WTC11 (cell line): ENCODE data around the gene ARPC1B. TPM values are rescaled to one million over a fixed set of nuclear protein-coding genes. Genes with fewer than 3 reads are reported as not detected.
"Not testable (repeated sequence)": the region's sequence is repeated elsewhere in the genome, so short reads cannot be mapped to it uniquely, and the experiment has no call there.

ENCODE experiments used
- ATAC-seq: fragments of 200-7000 bp; cut with Tn5 transposase; 2 replicates; pipeline ENCODE4 v1.10.0; 2021; ENCODE audit warnings: mild to moderate bottlenecking, moderate library complexity
- CTCF ChIA-PET: fragments of 300-600 bp; sonication (Branson Sonifier 250); formaldehyde crosslinking; loops from one replicate; lab custom pipeline; 2021; ENCODE audit warnings: antibody characterized with exemption; lab: Charles Lee
- POLR2A ChIA-PET: fragments of 350-600 bp; sonication (Branson Sonifier 250); formaldehyde crosslinking; loops from one replicate; lab custom pipeline; 2021; ENCODE audit warnings: antibody characterized with exemption; lab: Charles Lee
- DNase-seq: peaks from one replicate; pipeline ENCODE4 v3.0.0; 2021; ENCODE audit warnings: low spot score
- H3K27ac Mint-ChIP-seq: 2 replicates; pipeline ENCODE4 v1.8.0; 2021; ENCODE audit warnings: mixed read lengths
- H3K27me3 Mint-ChIP-seq: 2 replicates; pipeline ENCODE4 v1.8.0; 2021; ENCODE audit warnings: low read depth, mild to moderate bottlenecking, moderate library complexity, mixed read lengths
- H3K36me3 Mint-ChIP-seq: 2 replicates; pipeline ENCODE4 v1.8.0; 2021; ENCODE audit warnings: mixed read lengths
- H3K4me1 Mint-ChIP-seq: 2 replicates; pipeline ENCODE4 v1.8.0; 2022; ENCODE audit warnings: mixed read lengths
- H3K4me3 Mint-ChIP-seq: 2 replicates; pipeline ENCODE4 v1.8.0; 2021; ENCODE audit warnings: mild to moderate bottlenecking, moderate library complexity, mixed read lengths
- H3K9me3 Mint-ChIP-seq: 2 replicates; pipeline ENCODE4 v1.8.0; 2021; ENCODE audit warnings: mixed read lengths
- CBFB ChIP-seq: sonication (generic); formaldehyde crosslinking; IDR thresholded peaks from 2 replicates; pipeline ENCODE4 v1.8.1; 2022; ENCODE audit warnings: mild to moderate bottlenecking, low read depth, missing genetic modification reagents
- CREM ChIP-seq: sonication (generic); formaldehyde crosslinking; IDR thresholded peaks from 2 replicates; pipeline ENCODE4 v1.8.1; 2022; ENCODE audit warnings: mild to moderate bottlenecking, missing genetic modification reagents, moderate library complexity
- FOXK1 ChIP-seq: sonication (generic); formaldehyde crosslinking; IDR thresholded peaks from 2 replicates; pipeline ENCODE4 v1.8.0; 2022; ENCODE audit warnings: mild to moderate bottlenecking, moderate library complexity, missing genetic modification reagents
- GTF2I ChIP-seq: fragments of 250-450 bp; sonication (Bioruptor Pico); conservative IDR thresholded peaks from 2 replicates; pipeline ENCODE4 v1.4.0; 2021; ENCODE audit warnings: mild to moderate bottlenecking
- HMGA2 ChIP-seq: fragments of 250-450 bp; sonication (Bioruptor Pico); IDR thresholded peaks from 2 replicates; pipeline ENCODE4 v1.4.0; 2021; ENCODE audit warnings: mild to moderate bottlenecking, moderate library complexity
- KAT7 ChIP-seq: sonication (generic); formaldehyde crosslinking; IDR thresholded peaks from 2 replicates; pipeline ENCODE4 v1.8.1; 2023; ENCODE audit warnings: missing genetic modification reagents, mild to moderate bottlenecking, borderline replicate concordance
- MXD4 ChIP-seq: fragments of 250-450 bp; sonication (Bioruptor Pico); IDR thresholded peaks from 2 replicates; pipeline ENCODE4 v1.8.0; 2021; ENCODE audit warnings: mild to moderate bottlenecking, moderate library complexity, borderline replicate concordance
- NR2C2 ChIP-seq: sonication (generic); formaldehyde crosslinking; IDR thresholded peaks from 2 replicates; pipeline ENCODE4 v1.8.0; 2022; ENCODE audit warnings: mild to moderate bottlenecking, missing genetic modification reagents
- OVOL2 ChIP-seq: fragments of 250-450 bp; sonication (Bioruptor Pico); IDR thresholded peaks from 2 replicates; pipeline ENCODE4 v1.9.0; 2021; ENCODE audit warnings: mild to moderate bottlenecking, borderline replicate concordance
- PRRX2 ChIP-seq: fragments of 250-450 bp; sonication (Bioruptor Pico); IDR thresholded peaks from 2 replicates; pipeline ENCODE4 v1.8.0; 2021; ENCODE audit warnings: mild to moderate bottlenecking
- SOX15 ChIP-seq: fragments of 250-450 bp; sonication (Bioruptor Pico); IDR thresholded peaks from 2 replicates; pipeline ENCODE4 v1.9.0; 2021; ENCODE audit warnings: mild to moderate bottlenecking
- ZNF121 ChIP-seq: sonication (generic); formaldehyde crosslinking; IDR thresholded peaks from 2 replicates; pipeline ENCODE4 v1.8.0; 2023; ENCODE audit warnings: missing genetic modification reagents
- ZNF138 ChIP-seq: sonication (generic); formaldehyde crosslinking; conservative IDR thresholded peaks from 2 replicates; pipeline ENCODE4 v1.8.1; 2022; ENCODE audit warnings: mild to moderate bottlenecking, moderate library complexity, missing genetic modification reagents
- ZNF396 ChIP-seq: fragments of 250-450 bp; sonication (Bioruptor Pico); IDR thresholded peaks from 2 replicates; pipeline ENCODE4 v1.8.0; 2021; ENCODE audit warnings: mild to moderate bottlenecking, moderate library complexity, borderline replicate concordance
- ZNF416 ChIP-seq: fragments of 250-450 bp; sonication (Bioruptor Pico); IDR thresholded peaks from 2 replicates; pipeline ENCODE4 v1.9.0; 2021; ENCODE audit warnings: mild to moderate bottlenecking, inconsistent platforms
- ZNF671 ChIP-seq: fragments of 250-450 bp; sonication (Bioruptor Pico); IDR thresholded peaks from 2 replicates; pipeline ENCODE4 v1.8.0; 2021; ENCODE audit warnings: mild to moderate bottlenecking
- total RNA-seq: library from RNA; stranded (reverse); gene quantifications from 3 replicates; pipeline ENCODE4 v1.2.3, GENCODE V29; 2021
- TF ChIP-seq, protein P1 (sequence below): fragments of 250-450 bp; sonication (Bioruptor Pico); conservative IDR thresholded peaks from 2 replicates; pipeline ENCODE4 v1.9.0; 2021; ENCODE audit warnings: mild to moderate bottlenecking
- TF ChIP-seq, protein P2 (sequence below): fragments of 200-600 bp; IDR thresholded peaks from 2 replicates; pipeline ENCODE4 v1.8.0; 2022; ENCODE audit warnings: antibody characterized with exemption
- TF ChIP-seq, protein P3 (sequence below): sonication (generic); formaldehyde crosslinking; IDR thresholded peaks from 2 replicates; pipeline ENCODE4 v1.8.1; 2022; ENCODE audit warnings: mild to moderate bottlenecking, missing genetic modification reagents, moderate library complexity, borderline replicate concordance
- TF ChIP-seq, protein P4 (sequence below): sonication (generic); formaldehyde crosslinking; IDR thresholded peaks from 2 replicates; pipeline ENCODE4 v1.8.1; 2022; ENCODE audit warnings: mild to moderate bottlenecking, moderate library complexity, missing genetic modification reagents
- TF ChIP-seq, protein P5 (sequence below): sonication (generic); formaldehyde crosslinking; IDR thresholded peaks from 2 replicates; pipeline ENCODE4 v1.8.1; 2022; ENCODE audit warnings: missing genetic modification reagents, borderline replicate concordance
- TF ChIP-seq, protein P6 (sequence below): fragments of 250-450 bp; sonication (Bioruptor Pico); IDR thresholded peaks from 2 replicates; pipeline ENCODE4 v1.9.0; 2021; ENCODE audit warnings: mild to moderate bottlenecking
- TF ChIP-seq, protein P7 (sequence below): sonication (generic); formaldehyde crosslinking; IDR thresholded peaks from 2 replicates; pipeline ENCODE4 v1.8.1; 2023; ENCODE audit warnings: mild to moderate bottlenecking, missing genetic modification reagents

ARPC1B gene
- total RNA-seq, 1 experiment from 2014 or later, result 66.2 TPM

DNA sequence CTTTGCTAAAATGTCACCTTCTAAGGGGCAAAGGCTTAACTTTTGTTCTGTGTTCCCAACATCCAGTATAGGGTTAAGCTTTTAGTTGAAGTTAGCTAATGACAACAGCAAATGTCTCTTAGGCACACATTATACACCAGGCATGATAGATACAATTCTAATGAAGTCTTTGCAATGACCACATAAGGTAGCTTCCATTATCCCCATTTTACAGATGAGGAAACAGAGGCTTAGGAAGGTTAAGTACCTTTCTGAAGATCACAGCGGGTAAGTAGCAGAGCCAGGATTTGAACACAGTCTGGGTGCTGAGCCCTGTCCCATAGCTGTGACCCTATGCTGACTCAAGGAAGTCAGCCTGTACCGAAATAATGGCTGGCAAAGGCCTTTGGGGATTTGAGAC, 36.1 kb downstream of the ARPC1B start (continued):
- TF ChIP-seq, protein P1, sequence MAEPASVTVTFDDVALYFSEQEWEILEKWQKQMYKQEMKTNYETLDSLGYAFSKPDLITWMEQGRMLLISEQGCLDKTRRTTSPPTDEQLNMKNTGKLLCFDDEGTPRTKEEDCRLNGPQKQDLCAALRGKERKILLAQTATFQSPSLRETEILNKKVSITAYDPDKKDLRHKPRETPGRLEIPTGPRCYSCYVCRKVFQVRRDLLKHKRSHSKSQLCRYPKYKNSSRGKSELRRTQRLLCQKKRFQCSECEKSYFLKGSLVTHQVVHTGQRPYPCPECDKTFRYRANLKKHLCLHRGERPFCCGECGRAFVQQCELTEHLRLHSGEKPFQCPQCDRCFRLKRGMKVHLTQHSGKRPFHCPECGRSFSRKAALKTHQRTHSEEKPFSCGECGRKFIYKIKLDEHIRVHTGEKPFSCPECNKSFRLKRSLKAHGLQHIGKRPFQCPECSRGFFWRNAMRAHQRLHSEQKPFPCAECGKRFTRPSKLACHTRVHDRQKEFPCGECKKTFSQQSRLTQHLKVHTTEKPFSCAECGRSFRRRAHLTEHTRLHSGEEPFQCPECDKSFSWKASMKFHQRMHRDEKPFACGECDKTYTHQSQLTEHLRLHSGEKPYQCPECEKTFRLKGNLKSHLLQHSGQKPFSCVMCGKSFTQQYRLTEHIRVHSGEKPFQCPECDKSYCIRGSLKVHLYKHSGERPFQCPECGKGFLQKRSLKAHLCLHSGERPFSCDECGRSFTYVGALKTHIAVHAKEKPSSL (CRISPR knock-in tag), result no peak
- no peak for TF ChIP-seq NR2C2
- TF ChIP-seq HMGA2 (CRISPR knock-in tag), result no peak
- no peak for TF ChIP-seq KAT7 (CRISPR knock-in tag)

DNA sequence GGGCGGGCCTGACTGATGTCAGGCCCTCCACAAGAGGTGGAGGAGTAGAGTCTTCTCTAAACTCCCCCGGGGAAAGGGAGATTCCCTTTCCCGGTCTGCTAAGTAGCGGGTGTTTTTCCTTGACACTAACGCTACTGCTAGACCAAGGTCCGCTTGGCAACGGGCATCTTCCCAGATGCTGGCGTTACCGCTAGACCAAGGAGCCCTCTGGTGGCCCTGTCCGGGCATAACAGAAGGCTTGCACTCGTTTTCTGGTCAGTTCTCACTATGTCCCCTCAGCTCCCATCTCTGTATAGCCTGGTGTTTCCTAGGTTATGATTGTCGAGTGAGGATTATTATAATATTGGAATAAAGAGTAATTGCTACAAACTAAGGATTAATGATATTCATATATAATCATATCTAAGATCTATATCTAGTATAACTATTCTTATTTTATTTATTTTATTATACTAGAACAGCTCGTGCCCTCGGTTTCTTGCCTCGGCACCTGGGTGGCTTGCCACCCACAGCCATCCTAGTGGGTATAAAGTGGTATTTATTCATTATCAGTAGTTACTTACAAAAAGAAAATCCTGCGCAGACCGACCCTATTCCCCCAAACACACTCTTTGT, 41.1 kb downstream of the ARPC1B start:
- not testable (repeated sequence) for H3K27ac Mint-ChIP-seq, H3K27me3 Mint-ChIP-seq, ATAC-seq, H3K9me3 Mint-ChIP-seq, H3K4me3 Mint-ChIP-seq, H3K4me1 Mint-ChIP-seq
- TF ChIP-seq, protein P2, sequence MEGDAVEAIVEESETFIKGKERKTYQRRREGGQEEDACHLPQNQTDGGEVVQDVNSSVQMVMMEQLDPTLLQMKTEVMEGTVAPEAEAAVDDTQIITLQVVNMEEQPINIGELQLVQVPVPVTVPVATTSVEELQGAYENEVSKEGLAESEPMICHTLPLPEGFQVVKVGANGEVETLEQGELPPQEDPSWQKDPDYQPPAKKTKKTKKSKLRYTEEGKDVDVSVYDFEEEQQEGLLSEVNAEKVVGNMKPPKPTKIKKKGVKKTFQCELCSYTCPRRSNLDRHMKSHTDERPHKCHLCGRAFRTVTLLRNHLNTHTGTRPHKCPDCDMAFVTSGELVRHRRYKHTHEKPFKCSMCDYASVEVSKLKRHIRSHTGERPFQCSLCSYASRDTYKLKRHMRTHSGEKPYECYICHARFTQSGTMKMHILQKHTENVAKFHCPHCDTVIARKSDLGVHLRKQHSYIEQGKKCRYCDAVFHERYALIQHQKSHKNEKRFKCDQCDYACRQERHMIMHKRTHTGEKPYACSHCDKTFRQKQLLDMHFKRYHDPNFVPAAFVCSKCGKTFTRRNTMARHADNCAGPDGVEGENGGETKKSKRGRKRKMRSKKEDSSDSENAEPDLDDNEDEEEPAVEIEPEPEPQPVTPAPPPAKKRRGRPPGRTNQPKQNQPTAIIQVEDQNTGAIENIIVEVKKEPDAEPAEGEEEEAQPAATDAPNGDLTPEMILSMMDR, result peak; percentile 47; the same call in 1 of the 2 replicates
- CTCF ChIA-PET, result interaction anchor here (0.6 to 1.2 kb wide), 4 partner anchors 8 to 50 kb away, joined by 3 to 6 read pairs (median 4); no protein-coding TSS in a partner anchor
- H3K36me3 Mint-ChIP-seq, result peaks cover 83% of the 10 kb centered on the region
- POLR2A ChIA-PET, result interaction anchor here (0.8 to 1.2 kb wide), 2 partner anchors 8 to 23 kb away, joined by 3 read pairs; no protein-coding TSS in a partner anchor
- peak; percentile 81 for DNase-seq

DNA sequence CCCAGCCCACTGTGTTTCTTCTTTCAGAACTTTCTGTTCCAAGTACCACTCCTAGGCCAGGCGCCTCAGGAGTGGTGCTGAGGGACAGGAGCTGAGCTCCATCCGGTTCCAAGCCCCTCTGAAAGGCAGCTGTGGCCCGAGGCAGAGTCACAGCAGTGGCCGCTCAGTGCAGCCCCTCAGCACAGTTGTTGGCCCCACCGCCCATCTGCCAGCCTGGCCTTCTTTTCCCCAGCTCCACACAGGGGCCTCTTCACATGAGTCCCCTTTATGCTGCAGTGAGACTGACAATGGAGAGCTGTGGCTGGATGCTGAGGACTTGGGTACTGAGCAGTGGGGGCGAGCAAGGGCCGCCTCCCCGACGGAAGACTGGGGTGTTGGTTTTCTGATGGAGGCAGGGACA, 43.7 kb downstream of the ARPC1B start:
- Mint-ChIP-seq H3K27ac (no peak overlapping the region), H3K4me3 (no peak overlapping the region), H3K27me3 (no peaks in the 10 kb centered on the region; the same call in 1 of the 2 replicates), H3K36me3 (peaks cover 72% of the 10 kb centered on the region), H3K4me1 (peaks cover 9% of the 10 kb centered on the region), H3K9me3 (peaks cover 7% of the 10 kb centered on the region)
- TF ChIP-seq GTF2I (no peak), OVOL2 (no peak), SOX15 (no peak), ZNF138 (CRISPR knock-in tag) (no peak), FOXK1 (CRISPR knock-in tag) (no peak), ZNF396 (CRISPR knock-in tag) (no peak), CBFB (no peak), ZNF671 (no peak), CREM (CRISPR knock-in tag) (no peak), PRRX2 (CRISPR knock-in tag) (no peak), ZNF121 (CRISPR knock-in tag) (no peak), MXD4 (no peak), ZNF416 (CRISPR knock-in tag) (no peak)
- TF ChIP-seq, protein P3, sequence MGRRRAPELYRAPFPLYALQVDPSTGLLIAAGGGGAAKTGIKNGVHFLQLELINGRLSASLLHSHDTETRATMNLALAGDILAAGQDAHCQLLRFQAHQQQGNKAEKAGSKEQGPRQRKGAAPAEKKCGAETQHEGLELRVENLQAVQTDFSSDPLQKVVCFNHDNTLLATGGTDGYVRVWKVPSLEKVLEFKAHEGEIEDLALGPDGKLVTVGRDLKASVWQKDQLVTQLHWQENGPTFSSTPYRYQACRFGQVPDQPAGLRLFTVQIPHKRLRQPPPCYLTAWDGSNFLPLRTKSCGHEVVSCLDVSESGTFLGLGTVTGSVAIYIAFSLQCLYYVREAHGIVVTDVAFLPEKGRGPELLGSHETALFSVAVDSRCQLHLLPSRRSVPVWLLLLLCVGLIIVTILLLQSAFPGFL (CRISPR knock-in tag), result no peak
- TF ChIP-seq, protein P4, sequence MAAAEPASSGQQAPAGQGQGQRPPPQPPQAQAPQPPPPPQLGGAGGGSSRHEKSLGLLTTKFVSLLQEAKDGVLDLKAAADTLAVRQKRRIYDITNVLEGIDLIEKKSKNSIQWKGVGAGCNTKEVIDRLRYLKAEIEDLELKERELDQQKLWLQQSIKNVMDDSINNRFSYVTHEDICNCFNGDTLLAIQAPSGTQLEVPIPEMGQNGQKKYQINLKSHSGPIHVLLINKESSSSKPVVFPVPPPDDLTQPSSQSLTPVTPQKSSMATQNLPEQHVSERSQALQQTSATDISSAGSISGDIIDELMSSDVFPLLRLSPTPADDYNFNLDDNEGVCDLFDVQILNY, result no peak
- TF ChIP-seq, protein P5, sequence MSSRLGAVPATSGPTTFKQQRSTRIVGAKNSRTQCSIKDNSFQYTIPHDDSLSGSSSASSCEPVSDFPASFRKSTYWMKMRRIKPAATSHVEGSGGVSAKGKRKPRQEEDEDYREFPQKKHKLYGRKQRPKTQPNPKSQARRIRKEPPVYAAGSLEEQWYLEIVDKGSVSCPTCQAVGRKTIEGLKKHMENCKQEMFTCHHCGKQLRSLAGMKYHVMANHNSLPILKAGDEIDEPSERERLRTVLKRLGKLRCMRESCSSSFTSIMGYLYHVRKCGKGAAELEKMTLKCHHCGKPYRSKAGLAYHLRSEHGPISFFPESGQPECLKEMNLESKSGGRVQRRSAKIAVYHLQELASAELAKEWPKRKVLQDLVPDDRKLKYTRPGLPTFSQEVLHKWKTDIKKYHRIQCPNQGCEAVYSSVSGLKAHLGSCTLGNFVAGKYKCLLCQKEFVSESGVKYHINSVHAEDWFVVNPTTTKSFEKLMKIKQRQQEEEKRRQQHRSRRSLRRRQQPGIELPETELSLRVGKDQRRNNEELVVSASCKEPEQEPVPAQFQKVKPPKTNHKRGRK, result no peak
- TF ChIP-seq, protein P6, sequence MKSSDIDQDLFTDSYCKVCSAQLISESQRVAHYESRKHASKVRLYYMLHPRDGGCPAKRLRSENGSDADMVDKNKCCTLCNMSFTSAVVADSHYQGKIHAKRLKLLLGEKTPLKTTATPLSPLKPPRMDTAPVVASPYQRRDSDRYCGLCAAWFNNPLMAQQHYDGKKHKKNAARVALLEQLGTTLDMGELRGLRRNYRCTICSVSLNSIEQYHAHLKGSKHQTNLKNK (CRISPR knock-in tag), result no peak
- TF ChIP-seq, protein P7, sequence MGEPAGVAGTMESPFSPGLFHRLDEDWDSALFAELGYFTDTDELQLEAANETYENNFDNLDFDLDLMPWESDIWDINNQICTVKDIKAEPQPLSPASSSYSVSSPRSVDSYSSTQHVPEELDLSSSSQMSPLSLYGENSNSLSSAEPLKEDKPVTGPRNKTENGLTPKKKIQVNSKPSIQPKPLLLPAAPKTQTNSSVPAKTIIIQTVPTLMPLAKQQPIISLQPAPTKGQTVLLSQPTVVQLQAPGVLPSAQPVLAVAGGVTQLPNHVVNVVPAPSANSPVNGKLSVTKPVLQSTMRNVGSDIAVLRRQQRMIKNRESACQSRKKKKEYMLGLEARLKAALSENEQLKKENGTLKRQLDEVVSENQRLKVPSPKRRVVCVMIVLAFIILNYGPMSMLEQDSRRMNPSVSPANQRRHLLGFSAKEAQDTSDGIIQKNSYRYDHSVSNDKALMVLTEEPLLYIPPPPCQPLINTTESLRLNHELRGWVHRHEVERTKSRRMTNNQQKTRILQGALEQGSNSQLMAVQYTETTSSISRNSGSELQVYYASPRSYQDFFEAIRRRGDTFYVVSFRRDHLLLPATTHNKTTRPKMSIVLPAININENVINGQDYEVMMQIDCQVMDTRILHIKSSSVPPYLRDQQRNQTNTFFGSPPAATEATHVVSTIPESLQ, result no peak
- no peak for ATAC-seq
- DNase-seq, result no peak
- CTCF ChIA-PET, result no interaction called here
- POLR2A ChIA-PET, result interaction anchor here (1.0 kb wide), 1 partner anchor 10 kb away, joined by 4 read pairs; the partner anchor contains the start of genes BUD31 and PDAP1
